K562 (cell line): Measurements from ENCODE around the gene METRN. TPM values are rescaled to one million over a fixed set of nuclear protein-coding genes. Genes with fewer than 3 reads are reported as not detected.

Experiments used
- ATAC-seq: fragments of 200-7000 bp; cut with Tn5 transposase; 3 replicates; pipeline ENCODE4 v1.9.1; 2020; ENCODE audit warnings: moderate library complexity
- BruUV-seq: library from RNA; stranded (reverse); fragments of 400-500 nt; replicated peaks from 2 replicates; lab custom pipeline; 2021; lab: Mats Ljungman, UMichigan
- CTCF ChIA-PET: fragments of 300-600 bp; formaldehyde crosslinking; extraction: SDS; loops from one replicate; lab custom pipeline; 2021; ENCODE audit warnings: low intra/inter-chr PET ratio; lab: Yijun Ruan, JAX
- POLR2A ChIA-PET: fragments of 300-600, 350-650 bp; sonication (Branson Sonifier 250); formaldehyde crosslinking; extraction: SDS; loops from one replicate; lab custom pipeline; 2021; ENCODE audit warnings: antibody characterized with exemption, inconsistent platforms; lab: Yijun Ruan, JAX
- DNase-seq, 4 experiments: peaks; one replicate each; pipeline versions ENCODE4 v3.0.0 to v3.0.0-alpha.2; 2011 to 2018; ENCODE audit warnings: low spot score in 3 of 4, mixed read lengths in 3 of 4; ENCODE audit errors: extremely low read depth in 1 of 4
- FAIRE-seq: peaks from 2 replicates; lab custom pipeline; 2011; peaks lifted over from hg19 to GRCh38; lab: Jason Lieb, UNC
- H2AFZ ChIP-seq: 2 replicates; pipeline ENCODE4 v1.6.0; 2011; ENCODE audit warnings: low read depth, low read length, control low read depth, inconsistent platforms
- H3K27ac ChIP-seq: fragments of 200-600 bp; 3 replicates; pipeline ENCODE4 v1.8.0; 2011; ENCODE audit warnings: low read depth, mild to moderate bottlenecking, control low read depth, inconsistent platforms, low read length, moderate library complexity, mixed read lengths; ENCODE audit errors: extremely low read depth
- H3K27me3 ChIP-seq, 2 experiments: fragments of 300-600 bp in 1 of 2; 2 replicates in 1 of 2; 3 replicates in 1 of 2; pipeline versions ENCODE4 v1.6.0 to v1.8.0; 2011; ENCODE audit warnings: inconsistent platforms in 2 of 2, low read length in 2 of 2, mild to moderate bottlenecking in 1 of 2, mixed read lengths in 1 of 2, moderate library complexity in 1 of 2; ENCODE audit not compliant: control insufficient read depth in 2 of 2, insufficient read depth in 2 of 2
- H3K36me3 ChIP-seq: fragments of 300-600 bp; 3 replicates; pipeline ENCODE4 v1.8.0; 2011; ENCODE audit warnings: mild to moderate bottlenecking, low read length, inconsistent platforms; ENCODE audit not compliant: control insufficient read depth, insufficient read depth
- H3K4me1 ChIP-seq, 2 experiments: fragments of 200-600 bp in 1 of 2; replicated peaks in 1 of 2; 2 replicates in 1 of 2; 3 replicates in 1 of 2; pipeline versions ENCODE4 v1.5.1 to v1.8.0; 2011; ENCODE audit warnings: inconsistent platforms in 2 of 2, low read length in 2 of 2, mild to moderate bottlenecking in 1 of 2, mixed read lengths in 1 of 2, moderate library complexity in 1 of 2; ENCODE audit not compliant: control insufficient read depth in 2 of 2, insufficient read depth in 2 of 2
- H3K4me2 ChIP-seq: 2 replicates; pipeline ENCODE4 v1.6.1; 2011; ENCODE audit warnings: low read length, control low read depth, inconsistent platforms, mixed read lengths; ENCODE audit not compliant: insufficient read depth
- H3K4me3 ChIP-seq: fragments of 200-600 bp; sonication (generic), shearing (Covaris generic); 2 replicates; pipeline ENCODE4 v1.5.1; 2016; ENCODE audit warnings: control low read depth, inconsistent platforms
- H3K79me2 ChIP-seq: fragments of 200-600 bp; 3 replicates; pipeline ENCODE4 v1.8.0; 2011; ENCODE audit warnings: low read length, inconsistent platforms; ENCODE audit not compliant: control insufficient read depth, insufficient read depth
- H3K9ac ChIP-seq, 2 experiments: 2 replicates each; pipeline versions ENCODE4 v1.6.0 to v1.6.1; 2011; ENCODE audit warnings: low read depth in 2 of 2, low read length in 2 of 2, control low read depth in 1 of 2, inconsistent platforms in 1 of 2, mild to moderate bottlenecking in 1 of 2, mixed read lengths in 1 of 2; ENCODE audit not compliant: insufficient read depth in 1 of 2
- H3K9me1 ChIP-seq: one replicate; pipeline ENCODE4 v1.6.0; 2011; ENCODE audit warnings: inconsistent platforms, mild to moderate bottlenecking, low read length, moderate library complexity; ENCODE audit not compliant: control insufficient read depth, insufficient read depth
- H3K9me3 ChIP-seq: replicated peaks from 2 replicates; pipeline ENCODE4 v1.5.1; 2011; ENCODE audit warnings: low read depth, low read length, inconsistent platforms; ENCODE audit not compliant: control insufficient read depth, insufficient read depth
- H4K20me1 ChIP-seq: replicated peaks from 2 replicates; pipeline ENCODE4 v1.6.1; 2011; ENCODE audit warnings: low read length, inconsistent platforms, mixed read lengths; ENCODE audit not compliant: control insufficient read depth, insufficient read depth
- CHCHD3 ChIP-seq: fragments of 250-450 bp; sonication (Bioruptor Pico); IDR thresholded peaks from 2 replicates; pipeline ENCODE4 v2.1.2; 2022; ENCODE audit warnings: mild to moderate bottlenecking
- EWSR1 ChIP-seq: fragments of 450-650 bp; IDR thresholded peaks from 2 replicates; pipeline ENCODE4 v1.6.1; 2018; ENCODE audit warnings: borderline replicate concordance, mild to moderate bottlenecking, low read depth, moderate library complexity; ENCODE audit not compliant: partially characterized antibody
- KAT8 ChIP-seq: fragments of 450-650 bp; IDR thresholded peaks from 2 replicates; pipeline ENCODE4 v1.6.1; 2016; ENCODE audit warnings: low read depth, mild to moderate bottlenecking
- NCOR1 ChIP-seq: fragments of 450-650 bp; IDR thresholded peaks from 2 replicates; pipeline ENCODE4 v1.6.1; 2016; ENCODE audit warnings: mild to moderate bottlenecking, moderate library complexity
- NFIC ChIP-seq: fragments of 450-650 bp; IDR thresholded peaks from 2 replicates; pipeline ENCODE4 v1.6.1; 2017; ENCODE audit warnings: mild to moderate bottlenecking, inconsistent platforms
- NR2F6 ChIP-seq: fragments of 450-650 bp; formaldehyde crosslinking; IDR thresholded peaks from 2 replicates; pipeline ENCODE4 v1.4.0; 2020; ENCODE audit warnings: mild to moderate bottlenecking
- POLR2A ChIP-seq: fragments of 450-650 bp; conservative IDR thresholded peaks from 2 replicates; pipeline ENCODE4 v1.6.1; 2016
- PRDM10 ChIP-seq: fragments of 450-650 bp; IDR thresholded peaks from 2 replicates; pipeline ENCODE4 v1.6.1; 2018; ENCODE audit not compliant: partially characterized antibody
- RBM22 ChIP-seq: fragments of 200-400 bp; formaldehyde crosslinking; IDR thresholded peaks from 2 replicates; pipeline ENCODE4 v1.6.1; 2018; ENCODE audit warnings: low read length, low read depth; ENCODE audit not compliant: poor library complexity, severe bottlenecking
- STAT6 ChIP-seq: sonication (generic); formaldehyde crosslinking; IDR thresholded peaks from 2 replicates; pipeline ENCODE4 v1.8.1; 2023; ENCODE audit warnings: mild to moderate bottlenecking, missing genetic modification reagents
- TAF9B ChIP-seq: fragments of 450-650 bp; IDR thresholded peaks from 2 replicates; pipeline ENCODE4 v1.6.1; 2018; ENCODE audit warnings: mild to moderate bottlenecking; ENCODE audit not compliant: partially characterized antibody
- TBP ChIP-seq: optimal IDR thresholded peaks from 2 replicates; pipeline ENCODE3; 2011; ENCODE audit warnings: low read depth, low read length, improper control_type of control experiment
- YY1 ChIP-seq, 3 experiments: IDR thresholded peaks; 2 replicates each; pipeline ENCODE4 v1.6.1; 2011; ENCODE audit warnings: low read length in 2 of 3, mild to moderate bottlenecking in 2 of 3, moderate library complexity in 2 of 3, borderline replicate concordance in 1 of 3, control low read depth in 1 of 3, low read depth in 1 of 3; ENCODE audit not compliant: insufficient read depth in 3 of 3, insufficient replicate concordance in 2 of 3, control insufficient read depth in 1 of 3, insufficient read length in 1 of 3; ENCODE audit errors: extremely low read depth in 1 of 3
- ZBTB7A ChIP-seq: IDR thresholded peaks from 2 replicates; pipeline ENCODE4 v1.6.1; 2011; ENCODE audit warnings: low read depth, mild to moderate bottlenecking, low read length, moderate library complexity, borderline replicate concordance; ENCODE audit not compliant: control insufficient read depth
- ZNF511 ChIP-seq: sonication (generic); formaldehyde crosslinking; IDR thresholded peaks from 2 replicates; pipeline ENCODE4 v1.8.0; 2022; ENCODE audit warnings: mild to moderate bottlenecking, missing genetic modification reagents
- WGBS: fragments of 100-300 bp; shearing (Covaris generic); methylation state at CpG from one replicate; pipeline ENCODE4 v1.1.6; 2016; ENCODE audit warnings: low coverage, mixed read lengths; ENCODE audit not compliant: insufficient coverage; ENCODE audit errors: missing lambda C conversion rate; 5-methylcytosine and 5-hydroxymethylcytosine counted together
- in situ Hi-C: fragments of 300-500 bp; cut with MboI; formaldehyde crosslinking; loops from 4 replicates; pipeline ENCODE4 v1.15.0; 2018; ENCODE audit warnings: inconsistent platforms, mixed read lengths
- intact Hi-C: fragments of 100-400 bp; cut with micrococcal nuclease; formaldehyde crosslinking; loops from 2 replicates; pipeline ENCODE4 v1.14.2; 2022
- polyA plus RNA-seq, 8 experiments: library from polyadenylated mRNA; depleted of rRNA in 4 of 8; stranded (reverse) in 5 of 8; unstranded in 3 of 8; fragments of >200 nt; fragmentation: Nextera tagmentation in 2 of 8; fragmentation: Illumina TruSeq in 1 of 8; extraction: Ambion mirVana in 2 of 8; extraction: Trizol in 1 of 8; gene quantifications; 2 replicates each; pipeline versions ENCODE4 v1.2.1 to v1.2.3, GENCODE V29; 2011 to 2014; ENCODE audit warnings: inconsistent platforms in 1 of 8, missing spikeins in 1 of 8
- total RNA-seq, 7 experiments: library from RNA; depleted of rRNA in 6 of 7; stranded (reverse); fragments of >200 nt in 6 of 7; fragmentation: Illumina TruSeq in 2 of 7; extraction: Trizol in 2 of 7; gene quantifications; 2 replicates each; pipeline versions ENCODE4 v1.2.1 to v1.2.3, GENCODE V29; 2011 to 2021; ENCODE audit warnings: low replicate concordance in 1 of 7

Gene METRN
- total and polyA plus RNA-seq, 9 of the 15 experiments (the other 6 are each of a cell fraction or from before 2014, with no cell fraction given): 0.20 to 89.8 (median 15.4) TPM

DNA sequence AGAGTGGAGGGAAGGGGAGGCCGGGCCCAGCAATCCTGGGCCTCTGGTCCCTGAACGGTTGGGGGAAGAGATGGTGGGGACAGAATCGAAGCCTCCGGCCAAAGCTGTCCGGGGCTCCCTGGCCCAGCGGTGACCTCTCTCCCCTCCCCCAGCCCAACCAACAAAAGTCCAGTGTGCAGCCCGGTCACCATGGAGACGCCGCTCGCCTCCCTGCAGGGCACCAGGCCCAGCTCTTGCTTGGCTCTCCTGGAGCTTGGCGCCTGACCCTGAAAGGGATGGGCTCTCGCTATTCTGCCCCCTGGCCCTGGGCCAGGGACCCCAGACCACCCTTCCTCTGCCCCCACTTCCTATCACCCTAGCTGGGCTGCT is 1.3 kb downstream of the METRN start:
- FAIRE-seq (no peak), DNase-seq (peak; percentile 34 to 72 (median 44)), ATAC-seq (no peak)
- 15% methylated on average over 12 of the region's 12 CpGs for WGBS
- Histone ChIP-seq H3K27me3 (no peaks in the 10 kb centered on the region), H3K9me1 (peaks cover 3% of the 10 kb centered on the region), H3K79me2 (peaks cover 32% of the 10 kb centered on the region), H2AFZ (0 out of 2 replicates have a peak overlapping the region, but pooled peaks have one; percentile 59), H4K20me1 (no peaks in the 10 kb centered on the region; the same call in 1 of the 2 replicates), H3K9me3 (no peaks in the 10 kb centered on the region), H3K4me2 (peak overlapping the region; percentile 77), H3K9ac (peak overlapping the region; percentile 42 to 92; a peak in 3 of 4 replicates), H3K27ac (peak overlapping the region; percentile 23; the same call in 1 of the 3 replicates), H3K36me3 (peaks cover 19% of the 10 kb centered on the region; the same call in 2 of the 3 replicates), H3K4me1 (peaks cover 12 to 85% of the 10 kb centered on the region in 2 experiments; a peak in 4 of 5 replicates), H3K4me3 (peak overlapping the region; percentile 68)
- TSS peak; percentile 58 for BruUV-seq
- CTCF ChIA-PET: no interaction called here
- in situ Hi-C loops (loop anchor here (10.0 kb wide), 1 partner anchor 339 kb away; no protein-coding TSS in a partner anchor), intact Hi-C loops (no loop called here)
- POLR2A ChIA-PET: interaction anchor here (0.6 to 1.7 kb wide), 7 partner anchors 9 to 154 kb away, joined by 3 to 5 read pairs (median 3); partner anchors contain the start of genes CCDC78, CHTF18 and RPUSD1
- no peak for TF ChIP-seq NR2F6 (CRISPR knock-in tag)
- no peak for TF ChIP-seq ZNF511 (CRISPR knock-in tag)
- no peak for TF ChIP-seq PRDM10
- TF ChIP-seq EWSR1: no peak
- no peak for TF ChIP-seq NCOR1
- TF ChIP-seq TAF9B: no peak
- no peak for TF ChIP-seq KAT8
- TF ChIP-seq TBP: no peak
- TF ChIP-seq RBM22: peak; percentile 42
- peak; percentile 47; the same call in 1 of the 2 replicates for TF ChIP-seq ZBTB7A
- TF ChIP-seq NFIC: peak; percentile 73
- TF ChIP-seq CHCHD3 (CRISPR knock-in tag): no peak
- no peak for TF ChIP-seq STAT6 (CRISPR knock-in tag)
- 0 out of 2 replicates have a peak, but pooled peaks have one; percentile 38 for TF ChIP-seq POLR2A
- TF ChIP-seq YY1 (IDR thresholded peaks at IDR 0.05; ENCODE audit: borderline replicate concordance in 1 of 3, control insufficient read depth in 1 of 3, extremely low read depth in 1 of 3, insufficient read depth in 3 of 3, insufficient read length in 1 of 3, insufficient replicate concordance in 2 of 3, low read depth in 1 of 3, low read length in 2 of 3): peak in 1 of 3 experiments; percentile 7
